Gastrocnemius medialis (tissue), 4 donors: ENCODE data around the gene UGT1A10.

ENCODE experiments used
- CTCF ChIP-seq, 5 experiments: fragments of 450-650 bp in 3 of 5; fragments of 200-600 bp in 2 of 5; sonication (generic) in 2 of 5; IDR thresholded peaks in 4 of 5; conservative IDR thresholded peaks in 1 of 5; 1 replicate in 4 of 5; 2 replicates in 1 of 5; pipeline ENCODE4 v1.5.1; 2016 to 2019; ENCODE audit warnings: antibody characterized with exemption in 5 of 5, mild to moderate bottlenecking in 3 of 5, moderate library complexity in 3 of 5
- POLR2A ChIP-seq, 2 donors: fragments of 450-650 bp; IDR thresholded peaks; one replicate each; pipeline ENCODE4 v1.6.1; 2017; ENCODE audit warnings: antibody characterized with exemption in 2 of 2, mild to moderate bottlenecking in 2 of 2, moderate library complexity in 2 of 2

GRCh38 chr2:233799087-233799665 is 162.9 kb downstream of the UGT1A10 start:
- TF ChIP-seq CTCF (IDR thresholded peaks at IDR 0.05 in 4 of 5, conservative IDR thresholded peaks at IDR 0.05 in 1 of 5) (no peak), POLR2A (IDR thresholded peaks at IDR 0.05) (no peak)
